ENCODE measurements around the gene VWA3B. TPM values are rescaled to one million over a fixed set of nuclear protein-coding genes. Genes with fewer than 3 reads are reported as not detected.
"Not testable (repeated sequence)": the region's sequence is repeated elsewhere in the genome, so short reads cannot be mapped to it uniquely, and the experiment has no call there.

Gene VWA3B, protein sequence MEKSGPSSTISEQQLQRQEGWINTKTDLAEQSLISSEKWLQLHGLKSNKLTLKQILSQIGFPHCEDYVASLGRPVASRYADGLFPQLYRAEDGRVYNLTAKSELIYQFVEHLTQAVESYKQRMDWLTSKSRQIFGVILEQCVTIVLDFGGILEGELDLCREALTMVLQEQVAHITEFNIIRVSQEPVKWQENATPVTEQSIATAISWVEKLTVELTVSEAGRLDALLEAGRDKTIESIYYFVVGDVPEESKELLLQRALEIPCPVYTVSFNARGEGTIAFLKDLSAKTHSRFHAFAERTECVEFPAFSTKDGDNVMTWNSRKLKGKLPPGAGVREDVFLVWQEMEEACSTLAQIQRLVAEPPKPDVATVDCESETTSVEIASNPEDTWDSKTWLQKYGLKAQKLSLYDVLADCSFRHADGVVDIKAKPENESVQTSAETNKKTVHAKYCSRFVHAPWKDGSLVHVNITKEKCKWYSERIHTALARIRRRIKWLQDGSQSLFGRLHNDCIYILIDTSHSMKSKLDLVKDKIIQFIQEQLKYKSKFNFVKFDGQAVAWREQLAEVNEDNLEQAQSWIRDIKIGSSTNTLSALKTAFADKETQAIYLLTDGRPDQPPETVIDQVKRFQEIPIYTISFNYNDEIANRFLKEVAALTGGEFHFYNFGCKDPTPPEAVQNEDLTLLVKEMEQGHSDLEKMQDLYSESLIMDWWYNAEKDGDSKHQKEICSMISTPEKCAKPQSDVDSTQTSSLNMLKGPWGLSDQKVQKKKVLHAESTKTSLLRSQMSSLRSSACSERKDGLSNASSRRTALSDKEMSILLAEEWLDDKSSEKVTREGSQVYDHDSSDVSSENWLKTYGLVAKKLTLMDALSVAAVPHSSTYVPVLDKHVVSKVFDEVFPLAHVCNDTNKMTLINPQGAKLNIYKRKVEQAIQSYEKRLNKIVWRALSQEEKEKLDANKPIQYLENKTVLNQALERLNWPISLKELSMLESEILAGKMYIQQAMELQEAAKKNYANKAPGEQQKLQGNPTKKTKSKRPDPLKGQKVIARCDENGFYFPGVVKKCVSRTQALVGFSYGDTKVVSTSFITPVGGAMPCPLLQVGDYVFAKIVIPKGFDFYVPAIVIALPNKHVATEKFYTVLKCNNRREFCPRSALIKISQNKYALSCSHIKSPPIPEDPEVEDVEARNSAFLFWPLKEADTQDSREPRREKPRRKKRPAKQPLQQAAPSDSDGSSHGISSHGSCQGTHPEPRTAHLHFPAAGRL (N-terminal part only)
- not detected for total RNA-seq

DNA sequence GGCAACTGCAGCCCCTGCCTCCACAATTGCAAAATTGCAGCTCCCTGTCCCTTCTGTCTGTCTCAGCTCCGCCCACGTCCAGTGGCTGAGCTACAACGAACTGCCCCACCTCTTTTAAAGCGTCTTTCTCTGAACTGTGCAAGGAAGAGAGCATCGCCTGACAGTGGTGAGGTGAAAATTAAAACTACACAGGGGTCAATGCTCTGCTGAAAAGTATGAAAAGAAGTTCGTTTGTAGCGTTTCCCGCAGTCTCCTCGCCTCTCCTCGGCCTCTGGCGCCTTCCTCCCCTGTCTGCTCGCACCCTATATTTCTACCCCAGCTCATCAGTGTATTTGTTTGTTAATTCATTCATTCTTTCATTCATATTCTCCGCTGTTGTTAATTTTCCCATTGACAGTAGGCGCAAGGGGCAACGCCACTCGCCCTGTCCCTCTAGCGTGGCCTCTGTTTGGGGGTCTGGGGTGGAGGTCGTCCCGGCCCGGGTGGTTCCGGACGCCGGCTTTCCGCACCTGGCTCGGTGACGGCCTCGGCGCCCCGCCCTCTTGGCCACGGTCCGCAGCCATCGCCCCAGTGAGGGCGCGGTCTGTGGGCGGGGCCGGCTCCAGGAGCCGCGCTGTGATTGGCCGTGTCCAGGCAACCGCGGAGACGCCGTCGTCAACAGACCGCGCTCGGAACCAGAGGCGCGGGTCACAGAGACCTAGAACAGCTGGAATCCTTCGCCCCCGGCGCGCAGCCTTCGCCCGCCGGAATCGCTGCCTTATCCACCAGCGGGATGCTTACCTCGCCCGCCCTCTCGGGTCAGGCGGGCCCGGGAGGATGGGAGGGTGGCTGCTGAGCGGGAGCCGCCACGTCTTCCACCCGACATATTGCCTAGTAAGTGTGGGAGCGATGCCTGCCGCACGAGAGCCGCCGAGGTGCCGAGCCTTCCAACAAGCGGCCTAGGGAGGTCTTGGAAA is at the start of gene VWA3B:
VWA3B (plus strand) TSS at position 677 of the 956 bp plus-strand sequence. CDS start 5,926 bp downstream, outside the sequence.
- no peaks in the 10 kb centered on the region for H3K36me3 Mint-ChIP-seq (ENCODE audit: low read depth)
- H3K27me3 Mint-ChIP-seq, result peaks cover 41% of the 10 kb centered on the region
- ChIA-PET CTCF (interaction anchor here (0.6 kb wide), 1 partner anchor 260 kb away, joined by 3 read pairs; no protein-coding TSS in a partner anchor), POLR2A (no interaction called here)
- H3K4me1 Mint-ChIP-seq, result peaks cover 26% of the 10 kb centered on the region
- H3K27ac Mint-ChIP-seq, result no peak within 1 kb of the TSS
- H3K9me3 Mint-ChIP-seq, result no peaks in the 10 kb centered on the region
- peak; percentile 63 for DNase-seq
- H3K4me3 Mint-ChIP-seq, result peak within 1 kb of the TSS; percentile 61

DNA sequence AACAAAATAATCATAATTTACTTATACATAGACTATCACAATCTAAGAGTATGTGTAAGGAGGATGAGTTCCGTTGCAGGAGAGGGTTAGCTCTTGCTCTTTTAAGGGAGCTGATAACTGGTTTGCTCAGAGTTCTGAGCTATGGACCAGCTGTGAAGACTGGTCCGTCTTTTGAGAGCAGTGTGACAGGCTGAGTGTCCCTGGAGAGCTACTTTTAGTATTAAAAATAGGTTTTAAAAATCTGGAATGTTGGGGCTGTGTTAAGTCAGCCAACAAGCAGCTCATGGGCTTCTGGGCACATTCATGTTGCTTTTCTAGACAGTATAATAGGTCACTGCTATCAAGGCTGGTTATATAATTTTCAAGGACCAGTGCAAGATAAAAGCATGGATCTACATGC is 49.8 kb upstream of the VWA3B start:
- H3K27me3 Mint-ChIP-seq, result peaks cover 8% of the 10 kb centered on the region
- H3K27ac Mint-ChIP-seq, result no peak overlapping the region
- H3K36me3 Mint-ChIP-seq (ENCODE audit: low read depth), result no peaks in the 10 kb centered on the region
- ChIA-PET POLR2A (no interaction called here), CTCF (no interaction called here)
- no peak overlapping the region for H3K4me3 Mint-ChIP-seq
- no peaks in the 10 kb centered on the region for H3K4me1 Mint-ChIP-seq
- no peak for DNase-seq
- H3K9me3 Mint-ChIP-seq, result no peaks in the 10 kb centered on the region

DNA sequence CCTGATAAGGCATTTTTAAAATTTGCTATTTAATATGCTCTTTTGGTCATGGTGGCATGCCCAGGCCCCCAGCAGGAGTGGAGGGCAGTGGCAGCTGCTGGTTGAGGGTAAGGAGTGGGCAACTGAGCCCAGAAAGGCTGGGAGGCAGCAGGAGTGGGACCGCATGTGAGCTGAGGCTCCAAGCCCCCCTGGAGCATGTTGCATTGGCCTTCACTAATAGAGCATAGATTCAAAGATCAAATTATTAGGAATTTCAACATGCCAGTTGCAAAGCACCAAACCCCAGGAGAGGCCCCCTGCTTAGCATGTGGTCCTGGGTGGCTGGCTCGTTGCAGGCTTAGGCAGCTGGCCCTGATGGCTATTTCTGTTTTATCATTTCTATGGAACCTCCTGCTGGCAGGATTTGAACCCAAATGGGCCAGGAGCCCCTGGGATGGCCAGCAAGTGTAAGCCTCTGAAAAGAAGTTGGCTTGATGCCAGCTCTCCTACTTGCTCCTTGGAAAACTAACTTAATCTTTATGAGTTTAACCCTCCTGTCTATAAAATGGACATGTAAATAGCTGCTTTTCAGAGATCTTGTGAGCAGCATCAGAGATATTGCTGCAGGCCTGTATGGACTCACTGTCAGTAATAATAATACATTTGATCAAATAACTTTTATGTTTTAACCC is 49.2 kb upstream of the VWA3B start:
- no peak overlapping the region for H3K4me3 Mint-ChIP-seq
- no peak for DNase-seq
- ChIA-PET CTCF (no interaction called here), POLR2A (no interaction called here)
- no peaks in the 10 kb centered on the region for H3K4me1 Mint-ChIP-seq
- H3K27ac Mint-ChIP-seq, result no peak overlapping the region
- H3K36me3 Mint-ChIP-seq (ENCODE audit: low read depth), result no peaks in the 10 kb centered on the region
- H3K27me3 Mint-ChIP-seq, result peaks cover 12% of the 10 kb centered on the region
- H3K9me3 Mint-ChIP-seq, result no peaks in the 10 kb centered on the region

DNA sequence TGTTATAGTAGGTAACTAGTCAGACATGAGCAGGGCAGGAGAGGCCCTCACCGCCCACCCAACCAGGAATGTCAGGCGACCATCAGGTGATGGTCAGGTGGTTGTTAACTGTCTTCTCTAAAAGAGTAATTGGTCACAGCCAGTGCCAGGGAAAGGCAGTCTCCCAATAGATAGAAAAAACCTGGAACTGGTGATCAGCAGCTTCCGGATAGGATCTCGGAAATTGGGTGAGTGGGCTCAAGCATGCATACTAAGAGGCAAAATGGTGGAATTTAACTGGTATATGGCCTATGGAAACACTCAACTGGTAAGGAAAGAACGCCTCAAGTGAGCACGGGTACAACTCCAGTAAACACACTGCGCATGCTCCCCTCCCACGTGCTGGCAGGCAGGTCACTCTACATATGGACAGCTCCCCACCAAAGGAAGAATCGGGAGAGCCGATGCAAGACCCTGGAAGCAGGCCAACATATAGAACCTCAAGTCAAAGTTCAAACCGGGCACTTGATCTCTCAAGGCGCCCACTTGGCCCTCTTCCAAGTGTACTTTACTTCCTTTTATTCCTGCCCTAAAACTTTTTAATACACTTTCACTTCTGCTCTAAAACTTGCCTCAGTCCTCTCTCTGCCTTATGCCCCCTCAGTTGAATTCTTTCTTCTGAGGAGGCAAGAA is 47.7 kb upstream of the VWA3B start:
- Mint-ChIP-seq H3K27ac (no peak overlapping the region), H3K9me3 (no peaks in the 10 kb centered on the region), H3K36me3 (ENCODE audit: low read depth) (no peaks in the 10 kb centered on the region), H3K4me1 (no peaks in the 10 kb centered on the region), H3K27me3 (peaks cover 17% of the 10 kb centered on the region), H3K4me3 (no peak overlapping the region)
- POLR2A ChIA-PET, result no interaction called here
- DNase-seq, result no peak
- CTCF ChIA-PET, result no interaction called here

DNA sequence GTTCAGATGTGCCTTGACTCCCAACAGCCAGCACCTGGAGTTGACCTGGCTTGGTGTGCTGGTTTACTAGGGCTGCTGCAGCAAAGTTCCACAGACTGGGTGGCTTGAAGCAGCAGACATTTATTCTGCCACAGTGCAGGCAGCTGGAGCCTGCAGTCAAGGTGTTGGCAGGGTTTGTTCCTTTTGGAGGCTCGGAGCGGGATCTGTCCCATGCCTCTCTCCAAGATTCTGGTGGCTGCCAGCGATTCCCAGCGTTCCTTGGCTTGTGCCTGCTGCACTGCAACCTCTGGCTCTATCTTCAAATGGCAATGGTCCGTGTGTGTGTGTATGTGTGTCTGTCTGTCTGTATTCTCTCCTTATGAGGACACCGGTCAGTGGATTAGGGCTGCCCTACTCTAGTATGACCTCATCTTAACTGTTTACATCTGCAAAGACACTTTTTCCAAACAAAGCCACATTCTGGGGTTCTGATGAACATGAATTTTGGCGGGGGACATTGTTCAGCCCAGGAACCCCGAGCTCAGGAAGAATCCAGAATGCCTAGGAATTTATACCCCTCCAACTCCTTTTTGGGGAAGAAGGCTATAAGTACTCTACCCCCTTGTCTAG is 46.5 kb upstream of the VWA3B start:
- Mint-ChIP-seq H3K27ac (no peak overlapping the region), H3K36me3 (ENCODE audit: low read depth) (no peaks in the 10 kb centered on the region), H3K4me3 (no peak overlapping the region), H3K9me3 (peaks cover 8% of the 10 kb centered on the region), H3K4me1 (no peaks in the 10 kb centered on the region), H3K27me3 (peaks cover 17% of the 10 kb centered on the region)
- CTCF ChIA-PET, result no interaction called here
- POLR2A ChIA-PET, result no interaction called here
- no peak for DNase-seq

DNA sequence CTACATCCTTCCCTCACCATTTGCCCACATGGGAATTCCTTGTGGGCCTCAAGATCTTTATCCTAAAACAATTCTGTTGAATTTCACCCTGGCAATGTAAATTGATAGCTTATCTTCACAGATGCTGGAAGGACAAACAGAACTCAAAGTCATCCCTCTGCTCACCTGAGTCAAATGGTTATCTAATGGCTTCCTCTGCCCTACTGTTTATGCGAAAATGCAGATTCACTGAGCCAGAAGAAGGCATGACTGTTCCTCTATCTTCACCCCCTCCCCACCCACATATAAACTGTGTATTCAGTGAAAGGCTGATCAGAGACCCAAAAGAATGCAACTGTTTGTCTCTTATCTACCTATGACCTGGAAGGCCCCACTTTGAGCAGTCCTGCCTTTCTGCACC is 43.9 kb upstream of the VWA3B start:
- Mint-ChIP-seq H3K4me1 (no peaks in the 10 kb centered on the region), H3K36me3 (ENCODE audit: low read depth) (no peaks in the 10 kb centered on the region), H3K9me3 (peaks cover 11% of the 10 kb centered on the region), H3K27me3 (peaks cover 14% of the 10 kb centered on the region), H3K27ac (no peak overlapping the region), H3K4me3 (no peak overlapping the region)
- POLR2A ChIA-PET, result no interaction called here
- CTCF ChIA-PET, result no interaction called here
- DNase-seq, result no peak

DNA sequence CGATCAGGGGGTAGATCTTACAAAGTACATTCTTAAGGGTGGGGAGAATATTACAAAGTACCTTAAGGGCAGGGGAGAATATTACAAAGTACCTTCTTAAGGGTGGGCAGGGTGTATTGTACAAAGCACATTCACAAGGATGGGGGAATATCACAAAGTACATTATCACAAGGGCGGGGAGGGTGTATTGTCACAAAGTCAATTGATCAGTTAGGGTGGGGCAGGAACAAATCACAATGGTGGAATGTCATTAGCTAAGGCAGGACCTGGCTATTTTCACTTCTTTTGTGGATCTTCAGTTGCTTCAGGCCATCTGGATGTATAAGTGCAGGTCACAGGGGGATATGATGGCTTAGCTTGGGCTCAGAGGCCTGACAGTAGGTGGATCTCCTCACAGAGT is 42.2 kb upstream of the VWA3B start:
- DNase-seq; CTCF ChIA-PET; H3K36me3 Mint-ChIP-seq (ENCODE audit: low read depth); H3K27ac Mint-ChIP-seq; H3K4me3 Mint-ChIP-seq; POLR2A ChIA-PET; H3K4me1 Mint-ChIP-seq: not testable (repeated sequence)
- Mint-ChIP-seq H3K9me3 (peaks cover 11% of the 10 kb centered on the region), H3K27me3 (peaks cover 16% of the 10 kb centered on the region)

DNA sequence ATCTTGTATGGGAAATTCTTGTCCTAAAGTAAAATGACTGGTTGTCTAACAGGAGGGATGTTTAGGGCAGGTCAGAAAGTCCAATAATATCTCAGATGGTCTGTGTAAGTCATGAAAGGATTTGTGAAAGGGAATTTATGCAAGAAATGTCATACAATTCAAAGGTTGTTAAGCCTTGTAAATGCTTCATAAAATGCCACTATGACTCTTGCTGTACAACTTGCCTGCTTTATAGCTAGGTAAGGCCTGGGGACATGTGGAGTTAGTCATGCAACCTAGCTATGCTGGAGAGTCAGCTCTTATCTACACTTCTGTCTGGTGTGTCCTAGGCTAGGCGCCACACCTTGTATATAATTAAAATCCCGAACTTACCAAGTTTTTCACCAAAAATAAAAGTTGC is 36.9 kb upstream of the VWA3B start:
- DNase-seq, result no peak
- H3K27me3 Mint-ChIP-seq, result peaks cover 3% of the 10 kb centered on the region
- H3K27ac Mint-ChIP-seq, result no peak overlapping the region
- H3K36me3 Mint-ChIP-seq (ENCODE audit: low read depth), result no peaks in the 10 kb centered on the region
- H3K4me3 Mint-ChIP-seq, result no peak overlapping the region
- ChIA-PET CTCF (no interaction called here), POLR2A (no interaction called here)
- H3K4me1 Mint-ChIP-seq, result no peaks in the 10 kb centered on the region
- H3K9me3 Mint-ChIP-seq, result peaks cover 5% of the 10 kb centered on the region

DNA sequence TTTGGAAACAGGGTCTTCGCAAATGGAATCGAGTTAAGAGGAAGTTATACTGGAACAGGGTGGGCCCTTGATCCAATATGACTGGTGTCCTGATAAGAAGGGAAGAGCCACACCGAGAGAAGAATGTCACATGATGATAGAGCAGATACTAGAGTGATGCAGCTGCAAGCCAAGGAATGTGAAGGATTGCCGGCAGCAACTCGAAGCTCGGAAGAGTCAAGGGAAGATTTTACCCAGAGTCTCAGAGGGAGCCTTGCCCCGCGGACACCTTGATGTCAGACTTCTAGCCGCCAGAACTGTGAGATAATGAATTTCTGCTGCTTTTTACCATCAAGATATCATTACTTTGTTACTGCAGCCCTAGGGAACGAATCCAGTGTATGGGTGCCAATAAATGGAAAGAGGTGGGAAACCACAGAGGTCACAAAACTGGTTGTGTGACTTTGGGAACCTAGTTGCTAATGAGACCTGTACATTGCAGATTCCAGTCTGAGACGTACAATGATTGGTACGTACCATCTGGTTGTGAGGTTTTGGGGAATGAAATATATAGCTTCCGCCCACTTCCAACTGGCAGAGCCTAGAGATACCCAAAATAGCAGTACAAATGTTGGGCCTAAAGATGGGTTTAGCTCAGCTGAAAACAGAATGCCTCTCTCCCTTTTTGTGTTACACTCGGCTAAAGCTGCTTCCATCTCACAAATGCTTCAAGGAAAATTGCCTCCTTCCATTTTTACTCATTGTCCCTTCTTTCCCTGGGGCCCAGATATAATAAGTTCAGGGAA is 28.6 kb upstream of the VWA3B start:
- H3K36me3 Mint-ChIP-seq (ENCODE audit: low read depth), result no peaks in the 10 kb centered on the region
- ChIA-PET CTCF (no interaction called here), POLR2A (no interaction called here)
- H3K27ac Mint-ChIP-seq, result no peak overlapping the region
- H3K4me3 Mint-ChIP-seq, result no peak overlapping the region
- H3K4me1 Mint-ChIP-seq, result no peaks in the 10 kb centered on the region
- peaks cover 11% of the 10 kb centered on the region for H3K27me3 Mint-ChIP-seq
- H3K9me3 Mint-ChIP-seq, result no peaks in the 10 kb centered on the region
- DNase-seq, result no peak

DNA sequence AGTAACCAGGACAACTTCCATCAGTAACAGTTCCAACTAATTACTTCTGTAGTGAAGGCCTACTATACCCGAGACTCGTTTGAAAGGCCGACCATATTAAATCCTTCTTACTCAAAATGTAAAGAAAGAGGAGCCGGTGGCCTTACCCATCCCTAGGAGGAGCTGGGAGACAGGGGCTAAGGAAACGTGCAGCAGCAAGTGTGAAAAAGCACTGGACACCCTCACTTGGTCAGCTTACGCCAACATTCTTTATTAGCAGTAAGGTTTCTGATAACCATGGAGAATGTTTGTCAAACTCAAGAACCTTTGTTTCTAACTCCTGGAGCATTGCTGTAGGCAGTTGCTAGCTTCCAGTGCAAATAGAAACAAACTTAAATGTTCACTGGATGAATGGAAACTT is 26.7 kb upstream of the VWA3B start:
- H3K27ac Mint-ChIP-seq, result no peak overlapping the region
- no peaks in the 10 kb centered on the region for H3K9me3 Mint-ChIP-seq
- no peak overlapping the region for H3K4me3 Mint-ChIP-seq
- H3K36me3 Mint-ChIP-seq (ENCODE audit: low read depth), result no peaks in the 10 kb centered on the region
- ChIA-PET POLR2A (no interaction called here), CTCF (no interaction called here)
- no peaks in the 10 kb centered on the region for H3K4me1 Mint-ChIP-seq
- peaks cover 15% of the 10 kb centered on the region for H3K27me3 Mint-ChIP-seq
- DNase-seq, result no peak

DNA sequence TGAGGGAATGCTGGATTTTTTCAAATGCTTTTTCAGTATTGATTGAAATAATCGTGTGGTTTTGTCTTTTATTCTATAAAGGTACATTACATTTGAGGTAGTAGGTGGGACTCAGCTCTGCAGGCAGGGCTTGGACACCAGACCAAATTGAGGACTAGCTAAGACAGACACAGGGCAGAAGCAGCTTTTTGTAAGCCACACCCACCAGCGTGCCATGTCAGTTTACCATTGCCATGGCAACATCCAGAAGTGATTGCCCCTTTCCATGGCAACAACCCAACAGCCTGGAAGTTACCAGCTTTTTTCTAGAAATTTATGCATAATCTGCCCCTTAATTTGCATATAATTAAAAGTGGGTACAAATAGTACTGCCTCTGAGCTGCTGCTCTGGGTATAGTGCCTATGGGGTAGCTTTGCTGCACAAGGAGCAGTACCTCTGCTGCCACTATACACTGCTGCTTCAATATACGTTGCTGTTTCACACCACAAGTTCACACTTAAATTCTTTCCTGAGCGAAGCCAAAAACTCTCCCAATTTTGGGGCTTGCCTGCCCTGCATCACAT is 23.6 kb upstream of the VWA3B start:
- no peak for DNase-seq
- ChIA-PET CTCF (no interaction called here), POLR2A (no interaction called here)
- Mint-ChIP-seq H3K9me3 (no peaks in the 10 kb centered on the region), H3K4me3 (no peak overlapping the region), H3K36me3 (ENCODE audit: low read depth) (no peaks in the 10 kb centered on the region), H3K4me1 (no peaks in the 10 kb centered on the region), H3K27me3 (peaks cover 15% of the 10 kb centered on the region), H3K27ac (no peak overlapping the region)

Data from activated CD4-positive, alpha-beta memory T cell treated with anti-CD3 and anti-CD28 coated beads, Interleukin-2, amount 10 ng/mL, durations not matched to agents 7 days and 5 days (primary cell).